Adrenal gland (tissue), 5 donors: Measurements from ENCODE around the gene ERLIN1.

Experiments
- CTCF ChIP-seq, 6 experiments: fragments of 450-650 bp in 4 of 6; fragments of 200-600 bp in 2 of 6; sonication (generic) in 1 of 6; IDR thresholded peaks; 1 replicate in 5 of 6; 2 replicates in 1 of 6; pipeline versions ENCODE4 v1.5.1 to v1.8.0; 2016 to 2021; ENCODE audit warnings: antibody characterized with exemption in 6 of 6, mild to moderate bottlenecking in 2 of 6, moderate library complexity in 1 of 6
- POLR2A ChIP-seq, 2 donors: fragments of 450-650 bp; IDR thresholded peaks; one replicate each; pipeline ENCODE4 v1.6.1; 2017; ENCODE audit warnings: antibody characterized with exemption in 2 of 2, mild to moderate bottlenecking in 2 of 2, moderate library complexity in 1 of 2
- donor health status: DM: no; HTN: no; CAD: no.

GRCh38 chr10:100222529-100222928 is 36.7 kb upstream of the ERLIN1 start:
- TF ChIP-seq CTCF (IDR thresholded peaks at IDR 0.05) = no peak
- no peak for TF ChIP-seq POLR2A (IDR thresholded peaks at IDR 0.05)
